GM23338 (cell line): ENCODE data around the gene ATF6. TPM values are rescaled to one million over a fixed set of nuclear protein-coding genes. Genes with fewer than 3 reads are reported as not detected.

ENCODE experiments used
- ATAC-seq: fragments of 200-7000 bp; cut with Tn5 transposase; 3 replicates; pipeline ENCODE4 v1.9.1; 2020
- DNase-seq: peaks from one replicate; pipeline ENCODE4 v3.0.0-alpha.2; 2015; ENCODE audit warnings: low spot score
- H2AFZ ChIP-seq: fragments of 200-600 bp; sonication (generic); 2 replicates; pipeline ENCODE4 v1.8.0; 2016; ENCODE audit warnings: antibody characterized with exemption, mild to moderate bottlenecking, moderate library complexity
- H3F3A ChIP-seq: fragments of 200-600 bp; sonication (generic); replicated peaks from 2 replicates; pipeline ENCODE4 v1.8.0; 2017; ENCODE audit warnings: antibody characterized with exemption, mixed run types, low read depth
- H3K27ac ChIP-seq: fragments of 200-600 bp; sonication (generic); 2 replicates; pipeline ENCODE4 v1.6.1; 2016; ENCODE audit warnings: low read depth
- H3K27me3 ChIP-seq: fragments of 200-600 bp; sonication (generic); 2 replicates; pipeline ENCODE4 v1.8.0; 2016; ENCODE audit warnings: mild to moderate bottlenecking, mixed run types, moderate library complexity; ENCODE audit not compliant: insufficient read depth
- H3K36me3 ChIP-seq: fragments of 200-600 bp; sonication (generic); 2 replicates; pipeline ENCODE4 v1.8.0; 2016; ENCODE audit warnings: mild to moderate bottlenecking; ENCODE audit not compliant: insufficient read depth
- H3K4me1 ChIP-seq: fragments of 200-600 bp; sonication (generic); 2 replicates; pipeline ENCODE4 v1.8.0; 2016; ENCODE audit warnings: mild to moderate bottlenecking, moderate library complexity; ENCODE audit not compliant: insufficient read depth
- H3K4me2 ChIP-seq: fragments of 200-600 bp; sonication (generic); 2 replicates; pipeline ENCODE4 v1.7.1; 2017; ENCODE audit warnings: mixed run types
- H3K4me3 ChIP-seq: fragments of 200-600 bp; sonication (generic); 2 replicates; pipeline ENCODE4 v1.6.1; 2016; ENCODE audit warnings: mixed run types
- H3K79me2 ChIP-seq: fragments of 200-600 bp; sonication (generic); replicated peaks from 2 replicates; pipeline ENCODE4 v1.8.0; 2017; ENCODE audit warnings: mild to moderate bottlenecking; ENCODE audit not compliant: insufficient read depth
- H3K9me2 ChIP-seq: fragments of 200-600 bp; sonication (generic); 2 replicates; pipeline ENCODE4 v1.8.0; 2017; ENCODE audit not compliant: insufficient read depth
- H4K20me1 ChIP-seq: fragments of 200-600 bp; sonication (generic); replicated peaks from 2 replicates; pipeline ENCODE4 v1.8.0; 2017; ENCODE audit warnings: mild to moderate bottlenecking; ENCODE audit not compliant: insufficient read depth
- H3K27ac Mint-ChIP-seq: 2 replicates; pipeline ENCODE4 v1.8.0; 2020; ENCODE audit warnings: inconsistent platforms, mild to moderate bottlenecking, moderate library complexity, mixed read lengths
- H3K27me3 Mint-ChIP-seq: 3 replicates; pipeline ENCODE4 v1.8.0; 2022; ENCODE audit warnings: low read depth, mild to moderate bottlenecking, moderate library complexity, mixed read lengths, inconsistent platforms; ENCODE audit not compliant: insufficient read depth, poor library complexity
- H3K36me3 Mint-ChIP-seq: 3 replicates; pipeline ENCODE4 v1.8.0; 2021; ENCODE audit warnings: low read depth, mild to moderate bottlenecking, inconsistent platforms, moderate library complexity, mixed read lengths
- H3K4me1 Mint-ChIP-seq: 3 replicates; pipeline ENCODE4 v1.8.0; 2020; ENCODE audit warnings: mild to moderate bottlenecking, inconsistent platforms, mixed read lengths
- H3K4me3 Mint-ChIP-seq: 3 replicates; pipeline ENCODE4 v1.8.0; 2021; ENCODE audit warnings: moderate library complexity, mild to moderate bottlenecking, inconsistent platforms, mixed read lengths
- H3K9me3 Mint-ChIP-seq: 3 replicates; pipeline ENCODE4 v1.8.0; 2020; ENCODE audit warnings: moderate library complexity, mild to moderate bottlenecking, inconsistent platforms, mixed read lengths
- CTCF ChIP-seq, 2 experiments: fragments of 200-600 bp in 1 of 2; sonication (generic) in 1 of 2; conservative IDR thresholded peaks; 2 replicates each; pipeline versions ENCODE4 v1.5.1 to v1.6.1; 2016 to 2017; ENCODE audit warnings: antibody characterized with exemption in 2 of 2, low read depth in 2 of 2, mild to moderate bottlenecking in 2 of 2, moderate library complexity in 1 of 2
- ETS1 ChIP-seq: IDR thresholded peaks from 2 replicates; pipeline ENCODE4 v1.6.1; 2016; ENCODE audit warnings: antibody characterized with exemption
- EZH2 ChIP-seq: fragments of 200-600 bp; sonication (generic); IDR thresholded peaks from one replicate; pipeline ENCODE4 v1.8.0; 2017; ENCODE audit warnings: antibody characterized with exemption, mild to moderate bottlenecking, low read depth; ENCODE audit not compliant: unreplicated experiment
- JUNB ChIP-seq: IDR thresholded peaks from one replicate; pipeline ENCODE4 v1.6.1; 2016; ENCODE audit warnings: antibody characterized with exemption; ENCODE audit not compliant: unreplicated experiment
- ZNF114 ChIP-seq: fragments of 250-450 bp; sonication (Bioruptor Pico); IDR thresholded peaks from 2 replicates; pipeline ENCODE4 v1.5.0; 2020; ENCODE audit warnings: mild to moderate bottlenecking, moderate library complexity
- ZNF331 ChIP-seq: fragments of 250-450 bp; sonication (Bioruptor Pico); IDR thresholded peaks from 2 replicates; pipeline ENCODE4 v1.5.0; 2020; ENCODE audit warnings: low read depth, mild to moderate bottlenecking, moderate library complexity
- ZNF462 ChIP-seq: fragments of 250-450 bp; sonication (Bioruptor Pico); IDR thresholded peaks from 2 replicates; pipeline ENCODE4 v1.5.0; 2020; ENCODE audit warnings: mild to moderate bottlenecking, moderate library complexity
- polyA plus RNA-seq: library from polyadenylated mRNA; unstranded; fragments of >200 nt; fragmentation: Nextera tagmentation; extraction: Ambion mirVana; gene quantifications from 2 replicates; pipeline ENCODE4 v1.2.1, GENCODE V29; 2016
- total RNA-seq: library from RNA; depleted of rRNA; stranded (reverse); fragments of >200 nt; shearing (Covaris generic); gene quantifications from 2 replicates; pipeline ENCODE4 v1.2.3, GENCODE V29; 2014

ATF6 gene
- total and polyA plus RNA-seq, 2 experiments from 2014 or later: 5.0 to 13.5 TPM

GRCh38 chr1:161801955-161802354 lies 35.8 kb downstream of the ATF6 start (continued):
- no peak for TF ChIP-seq ZNF462

DNA sequence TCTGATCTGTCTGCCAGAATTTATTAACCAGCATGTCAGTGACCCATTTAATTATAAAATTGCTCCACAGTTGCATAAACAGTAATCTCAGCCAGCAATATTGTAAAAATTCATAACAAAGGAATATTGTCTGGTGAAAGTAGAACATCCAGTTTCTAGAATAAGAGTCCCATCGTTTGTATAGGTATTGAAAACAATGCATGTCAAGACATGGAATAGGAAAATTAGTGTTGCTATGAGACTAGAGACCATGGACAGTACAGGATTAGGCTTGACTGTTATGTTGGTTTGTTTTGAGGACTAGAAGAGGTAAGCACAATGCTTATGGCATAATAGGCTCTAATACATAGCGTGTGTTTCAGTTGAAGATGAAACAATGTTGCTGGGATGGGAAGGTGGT lies 37.1 kb downstream of the ATF6 start:
- no peak overlapping the region for H3K4me2 ChIP-seq
- TF ChIP-seq ZNF114 (CRISPR knock-in tag) (no peak), JUNB (no peak), ETS1 (no peak), ZNF331 (CRISPR knock-in tag) (no peak), CTCF (conservative IDR thresholded peaks at IDR 0.05; ENCODE audit: low read depth in 2 of 2) (no peak), ZNF462 (no peak), EZH2 (no peak)
- peaks cover 4% of the 10 kb centered on the region; the same call in 1 of the 2 replicates for H3K4me1 ChIP-seq
- no peaks in the 10 kb centered on the region for H3K9me2 ChIP-seq
- H3K79me2 ChIP-seq: no peaks in the 10 kb centered on the region
- no peaks in the 10 kb centered on the region; the same call in 1 of the 2 replicates for H4K20me1 ChIP-seq
- peaks cover 1% of the 10 kb centered on the region for H3K27me3 Mint-ChIP-seq
- ATAC-seq (no peak), DNase-seq (no peak)
- H3F3A ChIP-seq: no peaks in the 10 kb centered on the region
- H3K27me3 ChIP-seq: no peaks in the 10 kb centered on the region
- no peak overlapping the region for H3K4me3 Mint-ChIP-seq
- no peak overlapping the region for H2AFZ ChIP-seq
- no peaks in the 10 kb centered on the region for H3K36me3 ChIP-seq
- H3K4me1 Mint-ChIP-seq: peaks cover 4% of the 10 kb centered on the region; the same call in 2 of the 3 replicates
- H3K36me3 Mint-ChIP-seq: no peaks in the 10 kb centered on the region
- H3K27ac Mint-ChIP-seq: no peak overlapping the region
- no peak overlapping the region for H3K4me3 ChIP-seq
- no peak overlapping the region for H3K27ac ChIP-seq
- no peaks in the 10 kb centered on the region for H3K9me3 Mint-ChIP-seq
